ENCODE results near the gene ZNF85.
A peak's percentile ranks its signal among the peaks of the same experiment; 100 is the strongest.
"Not testable (repeated sequence)": the region's sequence is repeated elsewhere in the genome, so short reads cannot be mapped to it uniquely, and the experiment has no call there.

ZNF85 gene

DNA sequence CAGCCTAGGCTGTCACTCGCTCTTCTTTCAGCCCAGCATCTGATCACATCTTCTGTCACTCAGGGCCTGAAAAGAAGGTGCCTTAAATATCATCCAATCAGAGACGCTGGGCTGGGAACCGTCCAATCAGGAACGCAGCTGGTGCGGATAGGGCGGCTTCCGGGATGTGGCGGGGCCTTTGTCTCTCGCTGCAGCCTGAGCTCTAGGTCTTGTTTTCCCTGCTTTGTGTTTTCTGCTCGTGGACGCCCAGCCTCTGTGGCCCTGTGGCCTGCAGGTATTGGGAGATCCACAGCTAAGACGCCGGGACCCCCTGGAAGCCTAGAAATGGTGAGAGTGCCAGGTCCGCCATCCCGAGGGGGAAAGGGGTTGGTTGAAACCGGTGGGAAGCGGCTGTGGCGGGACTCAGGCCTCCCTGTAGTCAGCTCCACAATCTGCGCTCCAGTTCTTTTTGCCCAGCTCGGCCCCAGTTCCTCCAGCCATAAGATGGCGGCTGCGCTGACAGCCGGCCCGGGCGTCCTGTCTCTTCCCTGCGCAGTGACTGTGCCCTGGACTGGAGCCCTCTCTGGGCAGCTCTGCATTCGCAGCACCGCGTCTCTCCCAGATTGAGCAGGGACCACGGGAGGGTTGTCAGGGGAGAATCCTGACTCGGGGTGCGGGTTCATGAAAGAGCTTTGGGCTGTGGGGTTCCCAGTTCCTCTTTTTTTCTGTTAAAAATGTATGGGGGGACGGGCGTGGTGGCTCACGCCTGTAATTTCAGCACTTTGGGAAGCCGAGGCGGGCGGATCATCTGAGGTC lies at the start of gene ZNF85:
TSS of gene ZNF85 (plus strand) at position 175 of the 795 bp plus-strand sequence. CDS start at position 325, 150 bp downstream.
- DNase-seq (ENCODE audit: low read depth) = peak; percentile 71

DNA sequence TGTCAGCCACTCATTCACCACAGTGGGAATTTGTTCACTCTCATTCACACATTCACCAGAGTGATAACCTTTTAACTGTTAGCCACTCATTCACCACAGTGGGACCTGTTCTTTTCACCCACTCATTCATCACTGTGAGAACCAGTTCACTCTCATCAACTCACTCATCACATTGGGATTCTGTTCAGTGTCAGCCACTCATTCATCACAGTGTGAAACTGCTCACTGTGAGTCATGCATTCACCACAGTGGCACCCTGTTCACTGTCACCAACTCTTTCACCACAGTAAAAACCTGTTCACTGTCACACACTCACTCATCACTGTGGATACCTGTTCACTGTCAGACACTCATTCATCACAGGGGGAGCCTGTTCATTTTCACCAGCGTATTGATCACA lies 43.5 kb upstream of the ZNF85 start:
- no peak for DNase-seq (ENCODE audit: low read depth)

- DNase-seq (ENCODE audit: low read depth) = no peak
Observed at GRCh38 chr19:20912973-20913372, 10.1 kb upstream of the ZNF85 start.

DNA sequence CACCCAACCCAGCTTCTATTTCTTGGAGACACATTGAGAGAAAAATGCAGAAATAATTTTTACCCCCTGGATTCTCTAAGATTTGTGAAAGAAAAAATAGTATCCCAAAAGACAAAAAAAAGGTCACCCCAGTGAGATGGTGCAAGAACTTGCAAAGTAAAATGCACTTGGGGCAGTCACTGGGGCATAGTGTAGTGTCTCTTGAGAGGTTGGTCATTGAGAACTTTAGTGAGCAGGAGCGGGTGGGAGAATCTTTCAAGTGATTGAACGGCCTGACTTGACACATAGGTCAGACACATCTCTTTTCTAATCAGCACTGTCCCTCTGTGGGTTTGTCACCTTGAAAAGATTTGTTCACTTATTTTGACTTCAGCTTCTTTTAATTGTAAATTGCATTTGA lies 2.4 kb downstream of the ZNF85 start:
- no peak for DNase-seq (ENCODE audit: low read depth)

DNA sequence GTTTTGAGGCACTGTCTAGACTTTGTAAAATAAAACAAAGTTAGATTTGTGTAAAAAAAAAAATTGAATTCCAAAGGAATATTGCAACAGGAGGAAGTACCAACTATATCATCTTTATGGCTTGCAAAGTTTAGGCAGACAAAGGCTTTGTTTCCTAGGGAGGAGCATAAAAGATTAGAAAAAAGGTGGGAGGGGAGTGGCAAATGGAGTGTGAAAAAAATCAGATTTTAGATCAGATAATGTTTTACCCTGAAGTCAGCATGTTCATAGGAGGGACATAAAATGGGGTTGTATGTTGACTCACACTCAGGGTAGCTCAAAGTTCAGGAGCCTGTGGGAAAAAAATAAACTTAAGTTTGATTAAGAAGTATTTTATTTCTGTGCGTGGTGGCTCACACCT lies 3.7 kb downstream of the ZNF85 start:
- DNase-seq (ENCODE audit: low read depth) = no peak

DNA sequence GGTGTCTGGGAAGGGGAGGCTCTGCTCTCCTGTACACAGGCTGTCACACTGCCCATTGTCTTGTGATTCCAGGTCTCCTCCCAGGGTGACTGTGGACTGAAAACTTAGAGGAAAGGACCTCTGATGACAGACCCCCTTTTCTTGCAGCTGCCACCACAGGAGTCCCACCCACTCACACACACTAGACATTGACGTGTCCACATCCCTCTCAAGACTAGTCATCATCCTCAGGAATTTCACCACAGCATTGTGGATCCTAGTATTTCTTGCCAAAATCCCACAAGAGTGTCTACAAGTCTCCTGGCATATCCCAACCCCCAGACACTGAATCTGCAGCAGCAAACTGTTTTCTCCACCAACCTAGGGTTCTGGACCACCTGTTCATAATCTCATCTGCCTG lies 5.3 kb downstream of the ZNF85 start:
- DNase-seq (ENCODE audit: low read depth) = peak; percentile 57

GRCh38 chr19:20936322-20936947 lies 13.4 kb downstream of the ZNF85 start:
- not testable (repeated sequence) for DNase-seq (ENCODE audit: low read depth)

GRCh38 chr19:20952561-20953095 lies 29.6 kb downstream of the ZNF85 start:
- not testable (repeated sequence) for DNase-seq (ENCODE audit: low read depth)

DNA sequence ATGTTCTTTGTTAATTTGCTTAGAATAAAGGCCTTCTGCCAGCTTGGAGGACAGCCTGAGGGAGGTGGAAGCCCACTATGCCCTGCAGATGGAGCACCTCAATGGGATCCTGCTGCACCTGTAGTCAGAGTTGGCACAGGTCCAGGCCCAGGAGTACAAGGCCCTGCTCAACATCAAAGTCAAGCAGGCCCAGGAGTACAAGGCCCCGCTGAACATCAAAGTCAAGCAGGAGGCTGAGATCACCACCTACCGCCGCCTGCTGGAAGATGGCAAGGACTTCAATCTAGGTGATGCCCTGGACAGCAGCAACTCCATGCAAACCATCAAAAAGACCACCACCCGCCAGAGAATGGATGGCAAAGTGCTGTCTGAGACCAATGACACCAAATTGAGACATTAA lies 41.7 kb downstream of the ZNF85 start:
- no peak for DNase-seq (ENCODE audit: low read depth)

GRCh38 chr19:20968092-20968491 lies 45.0 kb downstream of the ZNF85 start:
- DNase-seq (ENCODE audit: low read depth) = no peak

GRCh38 chr19:20969498-20969897 lies 46.4 kb downstream of the ZNF85 start:
- DNase-seq (ENCODE audit: low read depth) = no peak

- DNase-seq (ENCODE audit: low read depth) = no peak
Observed at GRCh38 chr19:20969898-20970297, 46.8 kb downstream of the ZNF85 start.

DNA sequence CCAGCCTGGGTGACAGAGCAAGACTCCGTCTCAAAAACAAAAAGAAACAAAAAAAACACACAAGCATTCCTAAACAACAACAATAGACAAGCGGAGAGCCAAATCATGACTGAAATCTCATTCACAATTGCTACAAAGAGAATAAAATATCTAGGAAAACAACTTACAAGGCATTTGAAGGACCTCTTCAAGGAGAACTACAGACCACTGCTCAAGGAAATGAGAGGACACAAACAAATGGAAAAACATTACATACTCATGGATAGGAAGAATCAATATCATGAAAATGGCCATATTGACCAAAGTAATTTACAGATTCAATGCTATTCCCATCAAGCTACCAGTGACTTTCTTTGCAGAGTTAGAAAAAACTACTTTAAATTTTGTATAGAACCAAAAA lies 69.7 kb downstream of the ZNF85 start:
- not testable (repeated sequence) for DNase-seq (ENCODE audit: low read depth)

GRCh38 chr19:20999731-21000352 lies 76.8 kb downstream of the ZNF85 start:
- no peak for DNase-seq (ENCODE audit: low read depth)
